ENCODE measurements around the gene MACROD2.
"Not testable (repeated sequence)": the region's sequence is repeated elsewhere in the genome, so short reads cannot be mapped to it uniquely, and the experiment has no call there.

The MACROD2 gene

GRCh38 chr20:15370370-15370769 is 1375.1 kb downstream of the MACROD2 start:
- DNase-seq (ENCODE audit: low read depth): no peak

DNA sequence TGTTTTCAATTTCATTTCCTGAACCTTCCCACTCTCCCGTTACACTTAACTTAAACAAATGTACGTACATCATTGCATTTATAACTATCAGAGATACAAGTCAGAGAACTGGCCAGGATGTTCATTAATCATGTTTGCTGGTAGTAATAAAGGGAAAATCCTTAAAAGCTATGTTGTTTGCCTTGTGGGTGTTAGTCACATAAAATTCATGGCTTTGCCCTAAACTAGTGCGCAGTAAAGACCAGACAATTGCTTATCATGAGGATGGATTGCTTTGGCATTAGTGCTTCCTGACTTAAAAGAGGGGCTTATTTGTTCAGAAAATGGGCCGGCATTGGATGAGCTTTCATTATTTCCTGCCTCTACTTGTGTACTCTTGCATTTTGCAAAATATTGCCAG is 1379.4 kb downstream of the MACROD2 start:
- DNase-seq (ENCODE audit: low read depth): no peak

- no peak for DNase-seq (ENCODE audit: low read depth)
Observed at GRCh38 chr20:15375836-15376235, 1380.5 kb downstream of the MACROD2 start.

- not testable (repeated sequence) for DNase-seq (ENCODE audit: low read depth)
Observed at GRCh38 chr20:15377603-15378002, 1382.3 kb downstream of the MACROD2 start.

- no peak for DNase-seq (ENCODE audit: low read depth)
Observed at GRCh38 chr20:15378151-15378550, 1382.8 kb downstream of the MACROD2 start.

- no peak for DNase-seq (ENCODE audit: low read depth)
Observed at GRCh38 chr20:15379681-15380296, 1384.5 kb downstream of the MACROD2 start.

DNA sequence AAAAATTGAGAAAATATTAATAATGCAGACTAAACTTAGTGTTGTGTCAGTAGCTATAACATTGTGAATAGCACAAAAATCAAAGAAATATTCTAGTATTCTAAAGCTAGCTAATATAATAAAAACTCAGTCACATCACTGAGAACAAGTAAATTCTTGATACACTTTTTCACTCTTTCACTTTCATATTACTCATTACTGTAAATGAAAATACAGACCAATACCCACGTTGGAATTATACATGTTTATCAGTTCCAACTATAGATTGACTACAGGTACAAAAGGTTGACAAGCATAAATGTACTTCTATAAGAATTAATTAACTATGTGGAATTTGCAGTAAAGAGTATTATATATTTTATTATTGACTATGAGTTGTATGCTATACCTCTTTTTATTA is 1385.5 kb downstream of the MACROD2 start:
- DNase-seq (ENCODE audit: low read depth): no peak

GRCh38 chr20:15387228-15387627 is 1391.9 kb downstream of the MACROD2 start:
- DNase-seq (ENCODE audit: low read depth): no peak

DNA sequence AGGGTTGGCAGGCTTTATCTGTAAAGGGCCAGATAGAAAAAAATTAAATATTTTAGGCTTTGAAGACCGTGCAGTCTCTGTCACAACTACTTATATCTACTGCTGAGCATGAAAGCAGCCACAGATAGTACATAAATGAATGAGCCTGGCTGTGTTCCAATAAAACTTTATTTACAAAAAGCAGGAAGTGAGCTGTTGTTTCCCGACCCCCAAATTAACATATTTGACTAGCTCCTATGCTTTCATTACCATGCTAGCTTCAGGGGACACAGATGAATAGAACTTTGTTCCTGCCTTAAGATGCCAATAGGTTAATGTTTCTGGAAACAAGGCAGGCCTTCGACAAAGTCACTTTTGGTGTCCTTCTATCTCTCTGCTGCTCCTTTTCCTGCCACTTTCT is 1400.1 kb downstream of the MACROD2 start:
- no peak for DNase-seq (ENCODE audit: low read depth)

DNA sequence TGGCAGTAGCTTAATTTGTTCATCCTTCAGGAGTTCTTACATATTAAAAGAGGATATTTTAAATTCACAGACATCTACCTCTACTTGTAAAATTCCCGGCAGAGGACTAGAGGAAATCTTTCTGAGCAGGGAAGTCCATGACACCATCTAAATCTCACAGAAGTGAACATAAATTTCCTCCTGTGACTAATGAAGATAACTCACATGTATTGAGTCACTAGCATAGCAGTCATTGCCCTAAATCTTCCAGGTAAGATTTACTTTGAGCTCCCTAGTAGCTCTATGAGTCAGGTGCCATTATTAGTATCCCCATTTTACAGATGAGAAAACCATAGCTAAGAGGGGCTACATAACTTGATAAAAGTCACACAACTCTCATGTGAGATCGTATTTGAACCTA is 1400.7 kb downstream of the MACROD2 start:
- DNase-seq (ENCODE audit: low read depth): no peak

GRCh38 chr20:15396900-15397299 is 1401.6 kb downstream of the MACROD2 start:
- no peak for DNase-seq (ENCODE audit: low read depth)

GRCh38 chr20:15399781-15400180 is 1404.5 kb downstream of the MACROD2 start:
- DNase-seq (ENCODE audit: low read depth): no peak

- no peak for DNase-seq (ENCODE audit: low read depth)
Observed at GRCh38 chr20:15406072-15406471, 1410.8 kb downstream of the MACROD2 start.

GRCh38 chr20:15411781-15412180 is 1416.5 kb downstream of the MACROD2 start:
- DNase-seq (ENCODE audit: low read depth): no peak

DNA sequence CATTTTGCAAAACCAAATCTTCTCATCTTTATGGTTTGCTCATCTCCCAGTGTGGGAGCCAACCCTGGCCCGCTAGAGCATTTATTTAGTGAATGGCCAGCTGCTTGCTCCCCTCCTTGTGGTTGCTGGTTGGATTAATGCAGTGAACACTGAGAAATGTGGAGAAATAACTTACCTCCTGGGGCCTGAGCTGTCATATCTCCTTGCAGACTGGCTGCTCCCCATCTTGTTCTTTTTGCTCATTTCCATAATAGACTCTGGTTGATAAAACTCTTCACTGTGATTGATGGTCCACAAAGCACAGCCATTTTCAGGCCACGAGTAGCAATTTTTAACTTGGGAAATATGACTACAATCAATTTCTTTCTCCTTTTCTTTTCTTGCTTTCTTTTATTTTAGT is 1420.6 kb downstream of the MACROD2 start:
- no peak for DNase-seq (ENCODE audit: low read depth)

GRCh38 chr20:15419856-15420255 is 1424.5 kb downstream of the MACROD2 start:
- DNase-seq (ENCODE audit: low read depth): no peak

DNA sequence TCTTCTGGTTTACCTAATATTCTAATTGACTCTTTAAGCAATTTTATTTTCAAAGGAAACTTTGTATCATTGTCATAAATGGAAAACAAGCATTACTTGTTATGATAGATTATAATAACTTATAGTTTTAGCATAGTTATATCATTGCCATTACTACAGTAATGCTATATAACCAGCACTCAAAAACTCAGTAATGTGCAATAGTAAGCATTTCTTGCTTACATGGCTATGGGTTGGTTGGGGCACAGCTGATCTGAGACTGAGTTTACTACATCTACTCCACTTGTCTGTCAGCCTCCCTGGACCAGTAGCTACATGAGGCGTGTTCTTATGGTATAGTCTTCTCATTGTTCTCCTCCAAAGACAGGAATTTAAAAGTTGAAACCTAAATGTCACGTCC is 1427.7 kb downstream of the MACROD2 start:
- DNase-seq (ENCODE audit: low read depth): no peak

GRCh38 chr20:15439551-15439950 is 1444.2 kb downstream of the MACROD2 start:
- no peak for DNase-seq (ENCODE audit: low read depth)

DNA sequence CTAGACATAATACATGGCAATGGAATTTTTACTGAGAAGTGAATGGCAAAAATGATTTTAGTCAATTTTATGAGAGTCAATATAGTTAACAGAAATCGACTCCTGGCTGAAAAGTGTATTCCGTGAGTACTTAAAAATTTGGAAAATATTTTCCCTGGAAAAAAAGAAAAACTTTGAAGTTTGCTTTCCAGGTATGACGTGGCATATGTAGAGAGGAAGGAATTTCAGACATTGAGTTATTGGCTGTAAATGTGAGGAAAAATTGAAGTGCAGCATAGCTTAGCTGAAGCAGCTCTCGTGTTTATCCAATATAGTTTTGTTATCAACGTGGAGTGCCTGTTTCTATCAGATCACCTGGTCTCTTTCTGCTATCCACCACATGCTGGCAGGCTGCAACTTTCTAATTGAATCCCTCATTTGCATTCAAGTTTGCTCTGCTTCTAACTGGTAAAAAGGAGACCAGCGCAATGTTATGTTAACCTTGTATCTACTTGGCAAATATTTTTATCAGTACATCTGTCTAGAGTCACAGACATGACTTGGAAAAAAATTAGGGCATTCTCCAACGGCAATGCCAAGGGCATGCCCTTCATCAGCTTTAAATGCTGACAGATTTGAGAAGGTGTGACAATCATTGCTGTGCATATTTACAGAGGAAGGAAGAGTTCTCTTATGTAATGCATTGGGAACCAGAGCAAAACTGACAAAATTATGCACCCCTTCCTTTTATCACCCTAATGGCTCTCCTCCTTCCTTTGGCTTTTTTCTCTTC is 1444.9 kb downstream of the MACROD2 start:
- no peak for DNase-seq (ENCODE audit: low read depth)

- no peak for DNase-seq (ENCODE audit: low read depth)
Observed at GRCh38 chr20:15445056-15445840, 1449.9 kb downstream of the MACROD2 start.

- no peak for DNase-seq (ENCODE audit: low read depth)
Observed at GRCh38 chr20:15446373-15446772, 1451.1 kb downstream of the MACROD2 start.

DNA sequence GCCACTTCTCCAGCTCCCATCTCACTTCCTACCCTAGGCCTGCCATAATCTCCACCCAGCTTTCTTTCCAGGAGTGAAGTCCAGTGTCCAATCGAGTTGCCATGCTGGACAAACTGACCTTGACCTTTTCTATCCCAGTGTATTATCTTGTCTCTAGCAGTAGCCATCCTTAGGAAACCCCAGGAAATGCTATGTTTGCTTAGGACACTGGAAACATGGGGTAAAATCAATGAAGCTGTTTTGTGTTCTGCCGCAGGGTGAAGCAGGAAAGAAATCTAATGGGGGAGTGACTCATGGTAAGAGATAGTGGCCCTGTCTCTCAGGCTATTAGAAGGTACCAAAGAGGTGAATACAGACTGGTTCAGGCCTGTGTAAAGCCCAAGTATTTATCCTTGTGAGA is 1452.2 kb downstream of the MACROD2 start:
- DNase-seq (ENCODE audit: low read depth): no peak

DNA sequence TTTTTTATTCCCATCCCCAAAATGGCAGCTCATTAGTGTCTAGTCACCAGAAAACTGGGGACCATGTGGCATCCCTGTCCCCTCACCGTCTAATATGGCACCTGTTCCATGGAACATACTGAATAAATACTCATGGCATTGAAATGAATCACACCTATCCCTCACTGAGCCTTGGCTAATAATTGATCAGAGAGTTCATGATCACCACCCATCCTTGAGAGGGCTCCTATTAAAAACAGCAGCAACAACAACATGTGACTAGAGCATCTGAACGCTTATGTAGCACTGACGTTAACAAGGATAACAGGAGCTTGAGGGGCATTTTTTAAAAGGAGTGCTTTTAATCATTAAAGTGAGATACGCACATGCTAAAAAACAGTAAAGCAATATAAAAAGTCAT is 1453.7 kb downstream of the MACROD2 start:
- no peak for DNase-seq (ENCODE audit: low read depth)

Measured in stimulated activated CD8-positive, alpha-beta memory T cell treated with anti-CD3 and anti-CD28 coated beads, Interleukin-15, amount 100 ng/mL, for 24 hours (primary cell).